IMR-90 (cell line): ENCODE data around the gene CELSR1. TPM values are rescaled to one million over a fixed set of nuclear protein-coding genes. Genes with fewer than 3 reads are reported as not detected.

Experiments
- ATAC-seq: fragments of 200-7000 bp; cut with Tn5 transposase; 2 replicates; pipeline ENCODE4 v1.9.1; 2020; ENCODE audit warnings: low read depth, mild to moderate bottlenecking, moderate library complexity
- BruUV-seq: library from RNA; stranded (reverse); fragments of 400-500 nt; replicated peaks from 2 replicates; lab custom pipeline; 2021; lab: Mats Ljungman, UMichigan
- CTCF ChIA-PET: fragments of 300-600 bp; formaldehyde crosslinking; extraction: SDS; loops from one replicate; lab custom pipeline; 2021; ENCODE audit warnings: antibody characterized with exemption; lab: Yijun Ruan, JAX
- POLR2A ChIA-PET: fragments of 300-600 bp; sonication (Branson Sonifier 250); formaldehyde crosslinking; loops from one replicate; lab custom pipeline; 2022; ENCODE audit warnings: antibody characterized with exemption; ENCODE audit not compliant: unreplicated experiment; lab: Charles Lee
- DNase-seq: peaks from one replicate; pipeline ENCODE4 v3.0.0; 2013
- H2AFZ ChIP-seq: replicated peaks from 2 replicates; pipeline ENCODE3; 2013; ENCODE audit warnings: low read length, mild to moderate bottlenecking; ENCODE audit not compliant: poor library complexity
- H2AK5ac ChIP-seq: 2 replicates; pipeline ENCODE4 v1.6.1; 2013; ENCODE audit warnings: low read depth, low read length, inconsistent platforms
- H2AK9ac ChIP-seq: replicated peaks from 2 replicates; pipeline ENCODE3; 2013; ENCODE audit warnings: mild to moderate bottlenecking, low read depth, low read length, moderate library complexity; ENCODE audit not compliant: poor library complexity
- H2BK120ac ChIP-seq: 2 replicates; pipeline ENCODE4 v1.6.1; 2013; ENCODE audit warnings: low read depth, low read length, inconsistent platforms
- H2BK15ac ChIP-seq: 3 replicates; pipeline ENCODE4 v1.6.1; 2013; ENCODE audit warnings: low read depth, low read length, inconsistent platforms
- H2BK20ac ChIP-seq: 2 replicates; pipeline ENCODE4 v1.6.1; 2013; ENCODE audit warnings: low read depth, mild to moderate bottlenecking, inconsistent platforms, low read length, moderate library complexity
- H2BK5ac ChIP-seq: 2 replicates; pipeline ENCODE4 v1.6.1; 2013; ENCODE audit warnings: mild to moderate bottlenecking, low read depth, low read length, inconsistent platforms; ENCODE audit not compliant: poor library complexity, severe bottlenecking
- H3K14ac ChIP-seq: replicated peaks from 2 replicates; pipeline ENCODE4 v1.6.1; 2013; ENCODE audit warnings: low read depth, low read length, inconsistent platforms
- H3K18ac ChIP-seq: 2 replicates; pipeline ENCODE4 v1.6.1; 2013; ENCODE audit warnings: low read depth, low read length, control low read depth
- H3K23ac ChIP-seq: 2 replicates; pipeline ENCODE4 v1.6.1; 2013; ENCODE audit warnings: low read depth, low read length, inconsistent platforms
- H3K27ac ChIP-seq: 2 replicates; pipeline ENCODE4 v1.5.1; 2013; ENCODE audit warnings: mild to moderate bottlenecking, control low read depth, low read length; ENCODE audit not compliant: insufficient read depth
- H3K27me3 ChIP-seq: 2 replicates; pipeline ENCODE4 v1.6.1; 2013; ENCODE audit warnings: low read length; ENCODE audit not compliant: control insufficient read depth, insufficient read depth
- H3K36me3 ChIP-seq: 2 replicates; pipeline ENCODE4 v1.6.1; 2013; ENCODE audit warnings: low read length, mixed read lengths; ENCODE audit not compliant: control insufficient read depth, insufficient read depth
- H3K4ac ChIP-seq: 2 replicates; pipeline ENCODE4 v1.6.1; 2013; ENCODE audit warnings: low read depth, low read length, inconsistent platforms
- H3K4me1 ChIP-seq: 2 replicates; pipeline ENCODE4 v1.6.1; 2013; ENCODE audit warnings: low read length, mixed read lengths; ENCODE audit not compliant: control insufficient read depth, insufficient read depth
- H3K4me2 ChIP-seq: 2 replicates; pipeline ENCODE4 v1.6.1; 2013; ENCODE audit warnings: low read depth, mild to moderate bottlenecking, control low read depth, low read length, moderate library complexity
- H3K4me3 ChIP-seq: 2 replicates; pipeline ENCODE4 v1.5.1; 2013; ENCODE audit warnings: low read depth, mild to moderate bottlenecking, control low read depth, low read length, moderate library complexity; ENCODE audit not compliant: insufficient read depth
- H3K56ac ChIP-seq: 2 replicates; pipeline ENCODE4 v1.6.1; 2013; ENCODE audit warnings: low read length, inconsistent platforms; ENCODE audit not compliant: insufficient read depth; ENCODE audit errors: extremely low read depth
- H3K79me1 ChIP-seq, 2 experiments: 2 replicates each; pipeline ENCODE4 v1.6.1; 2013; ENCODE audit warnings: low read length in 2 of 2, inconsistent platforms in 1 of 2, low read depth in 1 of 2
- H3K9ac ChIP-seq: 2 replicates; pipeline ENCODE4 v1.6.1; 2013; ENCODE audit warnings: low read depth, low read length, control low read depth
- H3K9me1 ChIP-seq: 2 replicates; pipeline ENCODE4 v1.6.1; 2013; ENCODE audit warnings: low read length, inconsistent platforms; ENCODE audit not compliant: insufficient read depth
- H3K9me3 ChIP-seq: 2 replicates; pipeline ENCODE4 v1.6.1; 2013; ENCODE audit warnings: low read length; ENCODE audit not compliant: control insufficient read depth, insufficient read depth
- H4K20me1 ChIP-seq: 2 replicates; pipeline ENCODE4 v1.6.1; 2013; ENCODE audit warnings: low read length, inconsistent platforms; ENCODE audit not compliant: insufficient read depth
- H4K5ac ChIP-seq: 2 replicates; pipeline ENCODE4 v1.6.1; 2013; ENCODE audit warnings: mild to moderate bottlenecking, low read depth, low read length, control low read depth
- H4K8ac ChIP-seq, 2 experiments: 2 replicates each; pipeline ENCODE4 v1.6.1; 2013; ENCODE audit warnings: low read depth in 2 of 2, low read length in 2 of 2, control low read depth in 1 of 2, inconsistent platforms in 1 of 2
- H4K91ac ChIP-seq: 2 replicates; pipeline ENCODE4 v1.6.1; 2013; ENCODE audit warnings: low read depth, low read length, inconsistent platforms; ENCODE audit not compliant: insufficient read depth
- CHD1 ChIP-seq: IDR thresholded peaks from 2 replicates; pipeline ENCODE4 v1.6.1; 2012; ENCODE audit warnings: low read depth, low read length, improper control_type of control experiment
- CTCF ChIP-seq: conservative IDR thresholded peaks from 2 replicates; pipeline ENCODE4 v1.5.1; 2012; ENCODE audit warnings: mild to moderate bottlenecking, low read depth, low read length, improper control_type of control experiment
- ELK1 ChIP-seq: fragments of 150-350 bp; IDR thresholded peaks from 2 replicates; pipeline ENCODE4 v1.6.1; 2016; ENCODE audit warnings: low read depth, mild to moderate bottlenecking, low read length, moderate library complexity, borderline replicate concordance
- MAFK ChIP-seq: IDR thresholded peaks from 2 replicates; pipeline ENCODE4 v1.6.1; 2012; ENCODE audit warnings: low read depth, low read length, improper control_type of control experiment
- MXI1 ChIP-seq: IDR thresholded peaks from 2 replicates; pipeline ENCODE4 v1.6.1; 2012; ENCODE audit warnings: low read depth, mild to moderate bottlenecking, low read length, moderate library complexity, borderline replicate concordance
- RAD21 ChIP-seq: IDR thresholded peaks from 2 replicates; pipeline ENCODE4 v1.6.1; 2012; ENCODE audit warnings: low read length, improper control_type of control experiment
- RFX5 ChIP-seq: IDR thresholded peaks from 2 replicates; pipeline ENCODE4 v1.8.0; 2012; ENCODE audit warnings: low read depth, mild to moderate bottlenecking, low read length, moderate library complexity
- SMC3 ChIP-seq: fragments of 150-350 bp; IDR thresholded peaks from 2 replicates; pipeline ENCODE4 v1.6.1; 2016; ENCODE audit warnings: low read depth, mild to moderate bottlenecking, antibody characterized with exemption, low read length, moderate library complexity
- WGBS, 2 experiments: methylation state at CpG; one replicate each; pipeline versions ENCODE4 v1.1.5 to v1.1.7; 2013; ENCODE audit warnings: missing lambda C conversion rate in 2 of 2; ENCODE audit not compliant: insufficient read length in 1 of 2; ENCODE audit errors: extremely low coverage in 2 of 2; 5-methylcytosine and 5-hydroxymethylcytosine counted together
- dilution Hi-C: fragments of 300-500 bp; cut with HindIII; formaldehyde crosslinking; loops from one replicate; pipeline ENCODE4 v1.14.3; 2018; ENCODE audit warnings: low sequenced_read_pairs; ENCODE audit not compliant: unreplicated experiment
- in situ Hi-C: fragments of 300-500 bp; cut with MboI; formaldehyde crosslinking; loops from 3 replicates; pipeline ENCODE4 v1.14.3; 2019; ENCODE audit warnings: low sequenced_read_pairs, inconsistent platforms, mixed read lengths
- intact Hi-C: fragments of 100-400 bp; cut with micrococcal nuclease; formaldehyde crosslinking; loops from 2 replicates; pipeline ENCODE4 v1.10.0; 2022
- polyA plus RNA-seq, 3 experiments: library from polyadenylated mRNA; depleted of rRNA; stranded (reverse); fragments of >200 nt; gene quantifications; 2 replicates each; pipeline ENCODE4 v1.2.3, GENCODE V29; 2012; ENCODE audit warnings: low replicate concordance in 1 of 3
- total RNA-seq: library from RNA; depleted of rRNA; stranded (reverse); fragments of >200 nt; gene quantifications from 2 replicates; pipeline ENCODE4 v1.2.3, GENCODE V29; 2012

Gene CELSR1
- total and polyA plus RNA-seq, 2 of the 4 experiments (the other 2 are of a cell fraction), result 0.36 to 0.82 TPM

- Histone ChIP-seq H3K27me3 (peaks cover 55% of the 10 kb centered on the region), H2BK20ac (no peak overlapping the region), H4K8ac (no peak overlapping the region), H3K79me1 (no peaks in the 10 kb centered on the region), H2AK9ac (no peak overlapping the region), H4K20me1 (no peaks in the 10 kb centered on the region), H2BK5ac (no peak overlapping the region), H3K27ac (no peak overlapping the region), H4K5ac (no peak overlapping the region), H2BK120ac (no peak overlapping the region), H3K9me3 (no peaks in the 10 kb centered on the region), H3K14ac (no peak overlapping the region), H3K4ac (no peak overlapping the region), H3K9me1 (no peaks in the 10 kb centered on the region), H3K9ac (no peak overlapping the region), H3K4me1 (no peaks in the 10 kb centered on the region), H3K23ac (no peak overlapping the region), H3K18ac (no peak overlapping the region), H2BK15ac (no peak overlapping the region), H4K91ac (no peak overlapping the region), H2AK5ac (no peak overlapping the region), H3K4me3 (no peak overlapping the region), H3K36me3 (no peaks in the 10 kb centered on the region), H3K4me2 (no peak overlapping the region), H3K56ac (no peak overlapping the region), H2AFZ (no peak overlapping the region)
- CTCF ChIA-PET, result no interaction called here
- dilution Hi-C loops, result no loop called here
- in situ Hi-C loops, result no loop called here
- TF ChIP-seq RAD21, result no peak
- TF ChIP-seq CHD1, result no peak
- no peak for TF ChIP-seq ELK1
- no peak for TF ChIP-seq MAFK
- TF ChIP-seq CTCF, result no peak
- TF ChIP-seq MXI1, result no peak
- TF ChIP-seq RFX5, result no peak
- TF ChIP-seq SMC3, result no peak
- ATAC-seq (no peak), DNase-seq (no peak)
- no TSS peak for BruUV-seq
- WGBS, 2 experiments, result no CpG with 5 or more reads among the region's 6 CpGs
- intact Hi-C loops, result no loop called here
- POLR2A ChIA-PET, result no interaction called here
Observed at GRCh38 chr22:46448333-46448732, 89.1 kb downstream of the CELSR1 start.
